Measurements from ENCODE around the gene WRAP73. TPM values are rescaled to one million over a fixed set of nuclear protein-coding genes. Genes with fewer than 3 reads are reported as not detected.

Gene WRAP73
- total RNA-seq, 2 donors from 2014 or later, result 22.1 to 24.9 TPM

- H3K4me1 ChIP-seq (ENCODE audit: control insufficient read depth in 1 of 2, low read depth in 2 of 2), result peaks cover 12 to 13% of the 10 kb centered on the region in 2 donors
- ATAC-seq (ENCODE audit: insufficient number of reproducible peaks, low FRiP score, low read depth), result no peak
- TF ChIP-seq CTCF (IDR thresholded peaks at IDR 0.05), result no peak
- no peaks in the 10 kb centered on the region for H3K36me3 ChIP-seq
- DNase-seq (ENCODE audit: low spot score), result no peak
- no peaks in the 10 kb centered on the region for H3K27me3 ChIP-seq (replicated peaks; ENCODE audit: insufficient read depth)
- no peak overlapping the region for H3K27ac ChIP-seq
- no peak overlapping the region for H3K4me3 ChIP-seq
- H3K9me3 ChIP-seq, result no peaks in the 10 kb centered on the region
Measured at GRCh38 chr1:3606779-3607702, 42.9 kb downstream of the WRAP73 start.

DNA sequence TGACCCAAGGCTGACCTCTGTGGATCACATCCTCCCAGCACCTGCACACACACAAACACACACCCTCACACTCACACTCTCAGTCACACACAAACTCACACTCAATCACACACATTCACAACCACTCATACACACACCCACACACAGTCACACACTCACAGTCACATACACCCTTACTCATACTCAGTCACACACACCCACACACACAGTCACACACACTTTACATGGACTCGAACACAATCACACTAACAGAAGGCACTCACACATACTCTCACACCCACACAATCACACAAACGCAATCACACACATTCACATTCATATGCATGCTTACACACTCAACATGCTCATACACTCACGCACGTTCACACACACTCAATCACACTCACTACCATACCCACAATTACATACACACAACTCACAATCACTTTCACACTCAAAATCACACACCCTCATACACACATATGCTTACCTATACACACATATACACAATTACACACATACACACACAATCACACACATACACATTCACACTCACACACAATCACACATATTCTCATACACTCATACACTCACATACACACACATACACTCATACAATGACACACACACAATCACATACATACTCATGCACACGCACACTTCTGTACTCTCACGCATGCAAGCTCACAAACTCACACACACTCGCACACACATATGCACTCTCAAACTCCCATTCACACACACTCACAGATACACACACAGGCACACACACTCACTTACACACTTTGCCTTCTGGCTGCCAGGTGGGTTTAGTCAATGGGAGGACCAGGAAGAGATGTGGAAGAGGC, 44.7 kb downstream of the WRAP73 start:
- H3K27ac ChIP-seq, result no peak overlapping the region
- no peaks in the 10 kb centered on the region for H3K9me3 ChIP-seq
- H3K36me3 ChIP-seq, result no peaks in the 10 kb centered on the region
- TF ChIP-seq CTCF (IDR thresholded peaks at IDR 0.05), result no peak
- no peak for ATAC-seq (ENCODE audit: insufficient number of reproducible peaks, low FRiP score, low read depth)
- no peaks in the 10 kb centered on the region for H3K27me3 ChIP-seq (replicated peaks; ENCODE audit: insufficient read depth)
- H3K4me3 ChIP-seq, result no peak overlapping the region
- peaks cover 0 to 2% of the 10 kb centered on the region in 2 donors for H3K4me1 ChIP-seq (ENCODE audit: control insufficient read depth in 1 of 2, low read depth in 2 of 2)
- no peak for DNase-seq (ENCODE audit: low spot score)

DNA sequence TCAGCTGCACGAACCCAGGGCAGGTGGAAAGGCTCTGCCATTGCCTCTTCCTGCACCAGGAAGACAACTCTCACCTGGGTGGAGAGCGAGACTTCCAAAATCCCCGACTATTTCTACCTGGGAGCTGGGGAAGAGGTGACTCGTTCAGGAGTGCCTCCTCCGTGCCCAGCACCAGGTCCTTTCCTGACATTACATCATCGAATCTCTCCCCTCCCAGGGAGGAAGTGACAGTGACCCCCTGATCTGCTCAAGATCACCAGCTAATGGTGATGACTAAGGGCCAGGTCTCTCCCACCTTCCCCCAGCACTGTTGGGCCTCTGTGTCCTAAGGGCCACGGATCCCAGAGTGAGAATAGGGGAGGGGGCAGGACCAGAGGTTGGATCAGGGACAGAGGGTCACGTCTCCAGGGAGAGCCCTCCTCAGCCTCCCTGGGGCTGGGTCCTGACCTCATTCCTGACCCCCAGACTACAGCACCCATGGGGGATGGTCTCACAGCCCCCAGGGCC, 45.4 kb downstream of the WRAP73 start:
- TF ChIP-seq CTCF (IDR thresholded peaks at IDR 0.05), result no peak
- no peak for DNase-seq (ENCODE audit: low spot score)
- no peaks in the 10 kb centered on the region for H3K27me3 ChIP-seq (replicated peaks; ENCODE audit: insufficient read depth)
- H3K4me1 ChIP-seq (ENCODE audit: control insufficient read depth in 1 of 2, low read depth in 2 of 2), result no peaks in the 10 kb centered on the region
- no peak for ATAC-seq (ENCODE audit: insufficient number of reproducible peaks, low FRiP score, low read depth)
- H3K36me3 ChIP-seq, result no peaks in the 10 kb centered on the region
- no peak overlapping the region for H3K4me3 ChIP-seq
- no peak overlapping the region for H3K27ac ChIP-seq
- no peaks in the 10 kb centered on the region for H3K9me3 ChIP-seq

DNA sequence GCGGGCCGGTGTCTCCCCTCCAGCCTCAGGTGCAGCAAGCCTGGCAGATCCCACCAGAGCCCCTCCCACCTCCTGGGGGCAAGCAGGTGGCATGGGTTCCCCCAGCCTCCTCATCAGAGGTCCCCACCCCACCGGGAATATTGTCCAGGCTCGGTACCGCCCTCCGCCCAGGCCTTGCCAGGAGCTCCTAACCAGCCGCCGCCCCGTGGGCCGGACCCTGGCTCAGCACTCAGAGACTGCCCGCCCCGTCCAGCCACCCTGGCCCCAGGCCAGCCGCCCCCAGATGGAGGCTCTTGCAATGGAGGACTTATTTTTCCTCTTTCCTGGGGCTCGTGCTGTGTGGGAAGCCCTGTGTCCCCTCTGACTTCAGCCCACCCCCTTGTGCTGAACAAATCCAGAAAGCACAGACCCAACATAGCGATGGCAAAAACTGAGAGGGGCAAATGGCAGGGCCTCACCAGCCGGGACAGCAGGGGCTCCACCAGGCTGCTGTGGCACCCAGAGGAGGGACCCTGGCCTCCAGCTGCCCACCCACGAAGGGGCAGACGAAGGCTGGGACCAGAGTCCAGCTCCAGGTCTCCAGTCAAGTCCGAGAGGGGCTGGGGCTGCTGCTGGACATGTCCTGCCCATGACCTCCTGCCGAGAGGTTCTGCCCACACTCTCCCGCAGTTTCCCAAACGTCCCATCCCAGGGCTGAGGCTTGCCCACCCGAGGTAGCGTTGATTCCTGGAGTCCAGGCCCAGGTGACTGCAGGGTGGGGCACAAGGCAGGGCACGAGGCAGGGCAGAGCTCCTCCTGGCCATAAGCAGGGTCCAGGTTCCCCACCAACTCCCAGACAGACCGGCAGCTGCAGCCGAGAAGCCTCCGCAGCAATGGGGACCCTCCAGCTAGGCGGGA, 46.1 kb downstream of the WRAP73 start:
- ATAC-seq (ENCODE audit: insufficient number of reproducible peaks, low FRiP score, low read depth), result no peak
- no peaks in the 10 kb centered on the region for H3K27me3 ChIP-seq (replicated peaks; ENCODE audit: insufficient read depth)
- H3K9me3 ChIP-seq, result no peaks in the 10 kb centered on the region
- DNase-seq (ENCODE audit: low spot score), result no peak
- no peaks in the 10 kb centered on the region for H3K4me1 ChIP-seq (ENCODE audit: control insufficient read depth in 1 of 2, low read depth in 2 of 2)
- TF ChIP-seq CTCF (IDR thresholded peaks at IDR 0.05), result no peak
- no peaks in the 10 kb centered on the region for H3K36me3 ChIP-seq
- H3K27ac ChIP-seq, result no peak overlapping the region
- H3K4me3 ChIP-seq, result no peak overlapping the region

Measured in thoracic aorta (tissue), 2 donors.